GM21390 (cell line): ENCODE results near the gene TPRA1.

Experiments
- ATAC-seq: cut with Tn5 transposase; IDR thresholded peaks from one replicate; pipeline ENCODE4 v1.9.1; 2021; ENCODE audit not compliant: unreplicated experiment

The TPRA1 gene

GRCh38 chr3:127593178-127593577, 2.6 kb upstream of the TPRA1 start:
- ATAC-seq: no peak

GRCh38 chr3:127590282-127590592, 296 bp downstream of the TPRA1 start:
- peak; percentile 35 for ATAC-seq

- peak; percentile 7 for ATAC-seq
These were observed 792 bp downstream of the TPRA1 start for GRCh38 chr3:127589600-127590281.

- ATAC-seq: no peak
These were observed 1.5 kb downstream of the TPRA1 start for GRCh38 chr3:127588806-127589577.

- no peak for ATAC-seq
These were observed 2.7 kb downstream of the TPRA1 start for GRCh38 chr3:127587876-127588275.

GRCh38 chr3:127585813-127586413, 4.6 kb downstream of the TPRA1 start:
- ATAC-seq: no peak

- ATAC-seq: no peak
These were observed 5.2 kb downstream of the TPRA1 start for GRCh38 chr3:127585163-127585812.

- no peak for ATAC-seq
These were observed 5.8 kb downstream of the TPRA1 start for GRCh38 chr3:127584734-127585133.

- ATAC-seq: no peak
These were observed 10.0 kb downstream of the TPRA1 start for GRCh38 chr3:127580327-127581060.

GRCh38 chr3:127578802-127579201, 11.7 kb downstream of the TPRA1 start:
- no peak for ATAC-seq

- ATAC-seq: no peak
These were observed 12.4 kb downstream of the TPRA1 start for GRCh38 chr3:127578168-127578567.

GRCh38 chr3:127577448-127577847, 13.1 kb downstream of the TPRA1 start:
- ATAC-seq: no peak

GRCh38 chr3:127574880-127575878, 15.4 kb downstream of the TPRA1 start:
- peak; percentile 81 for ATAC-seq

GRCh38 chr3:127573912-127574311, 16.6 kb downstream of the TPRA1 start:
- no peak for ATAC-seq

GRCh38 chr3:127573401-127573800, 17.1 kb downstream of the TPRA1 start:
- no peak for ATAC-seq

- no peak for ATAC-seq
These were observed 17.8 kb downstream of the TPRA1 start for GRCh38 chr3:127572735-127573134.

- ATAC-seq: no peak
These were observed 18.3 kb downstream of the TPRA1 start for GRCh38 chr3:127572186-127572585.

GRCh38 chr3:127570520-127570919, 20.0 kb downstream of the TPRA1 start:
- ATAC-seq: no peak

- ATAC-seq: no peak
These were observed 21.4 kb downstream of the TPRA1 start for GRCh38 chr3:127569160-127569559.

GRCh38 chr3:127568586-127568985, 21.9 kb downstream of the TPRA1 start:
- no peak for ATAC-seq
